Erythroblast (primary cell): Measurements from ENCODE around the gene MIEF1.

Experiments
- GATA1 ChIP-seq: IDR thresholded peaks from 2 replicates; pipeline ENCODE4 v1.6.1; 2011; ENCODE audit warnings: low read depth, mild to moderate bottlenecking, control low read depth, low read length, moderate library complexity
- POLR2A ChIP-seq: IDR thresholded peaks from 2 replicates; pipeline ENCODE4 v1.6.1; 2011; ENCODE audit warnings: mild to moderate bottlenecking, low read length

- TF ChIP-seq POLR2A: no peak
- no peak for TF ChIP-seq GATA1
Measured at GRCh38 chr22:39502789-39503409, 809 bp downstream of the MIEF1 start.
